ENCODE data around the gene FOLR3. TPM values are rescaled to one million over a fixed set of nuclear protein-coding genes. Genes with fewer than 3 reads are reported as not detected.

The FOLR3 gene
- total RNA-seq, 1 experiment from 2014 or later, result not detected

GRCh38 chr11:72102946-72103753, 32.4 kb upstream of the FOLR3 start, which contains the start of gene LAMTOR1 (continued):
- TF ChIP-seq FOXP4 (CRISPR knock-in tag; IDR thresholded peaks at IDR 0.05) (no peak; the same call in 1 of the 2 replicates), ZMAT4 (CRISPR knock-in tag; IDR thresholded peaks at IDR 0.05) (no peak), ZNF423 (CRISPR knock-in tag; IDR thresholded peaks at IDR 0.05) (no peak), JAZF1 (CRISPR knock-in tag; IDR thresholded peaks at IDR 0.05) (no peak), ZNF671 (CRISPR knock-in tag; IDR thresholded peaks at IDR 0.05) (no peak), SP1 (CRISPR knock-in tag; conservative IDR thresholded peaks at IDR 0.05) (peak; percentile 81), IRF1 (CRISPR knock-in tag; IDR thresholded peaks at IDR 0.05) (no peak), ATF2 (CRISPR knock-in tag; IDR thresholded peaks at IDR 0.05; ENCODE audit: borderline replicate concordance, low read depth) (no peak), ZNF532 (CRISPR knock-in tag; IDR thresholded peaks at IDR 0.05; ENCODE audit: borderline replicate concordance) (no peak), ETV6 (CRISPR knock-in tag; IDR thresholded peaks at IDR 0.05) (no peak), NR2C2 (CRISPR knock-in tag; IDR thresholded peaks at IDR 0.05) (no peak), ZNF425 (CRISPR knock-in tag; conservative IDR thresholded peaks at IDR 0.05) (no peak), ZNF512 (CRISPR knock-in tag; IDR thresholded peaks at IDR 0.05; ENCODE audit: borderline replicate concordance) (no peak), E2F1 (CRISPR knock-in tag; IDR thresholded peaks at IDR 0.05) (no peak), ZNF317 (CRISPR knock-in tag; IDR thresholded peaks at IDR 0.05; ENCODE audit: borderline replicate concordance, low read depth) (no peak), CBFB (CRISPR knock-in tag; IDR thresholded peaks at IDR 0.05; ENCODE audit: low read depth) (no peak), SMAD4 (CRISPR knock-in tag; IDR thresholded peaks at IDR 0.05) (no peak), AFF4 (CRISPR knock-in tag; IDR thresholded peaks at IDR 0.05; ENCODE audit: borderline replicate concordance) (no peak; the same call in 1 of the 2 replicates), HMGA2 (CRISPR knock-in tag; IDR thresholded peaks at IDR 0.05) (no peak)

All from WTC11 (cell line).